Posterior cingulate gyrus (tissue), 11 donors: ENCODE measurements around the gene PHYKPL.
A peak's percentile ranks its signal among the peaks of the same experiment; 100 is the strongest.
"Not testable (repeated sequence)": the region's sequence is repeated elsewhere in the genome, so short reads cannot be mapped to it uniquely, and the experiment has no call there.

ENCODE experiments used
- DNase-seq, 10 donors: peaks; one replicate each; pipeline versions ENCODE4 v3.0.0 to v3.0.0-alpha.2; 2020 to 2021; ENCODE audit warnings: mixed read lengths in 3 of 10
- intact Hi-C: fragments of 100-400 bp; cut with DNase I; formaldehyde crosslinking; loops from one replicate; pipeline ENCODE4 v1.15.1; 2023

Gene PHYKPL

GRCh38 chr5:178266581-178266980, 34.0 kb upstream of the PHYKPL start:
- intact Hi-C loops = no loop called here
- DNase-seq = peak in 1 of 10 donors; percentile 63

- peak in 1 of 10 donors; percentile 33 for DNase-seq
- intact Hi-C loops = no loop called here
These were observed 33.1 kb upstream of the PHYKPL start for GRCh38 chr5:178265746-178266145.

- DNase-seq = no peak
- intact Hi-C loops = no loop called here
These were observed 31.4 kb upstream of the PHYKPL start for GRCh38 chr5:178264044-178264443.

- peak in 2 of 10 donors; percentile 31 to 78 for DNase-seq
- intact Hi-C loops = no loop called here
These were observed 29.3 kb upstream of the PHYKPL start for GRCh38 chr5:178261666-178262600.

- intact Hi-C loops = no loop called here
- peak in 2 of 10 donors; percentile 63 to 75 for DNase-seq
These were observed 27.3 kb upstream of the PHYKPL start for GRCh38 chr5:178259623-178260536.

- intact Hi-C loops = no loop called here
- DNase-seq = peak in 1 of 10 donors; percentile 55
These were observed 25.0 kb upstream of the PHYKPL start for GRCh38 chr5:178257650-178258049.

- intact Hi-C loops = no loop called here
- no peak for DNase-seq
These were observed 24.1 kb upstream of the PHYKPL start for GRCh38 chr5:178256746-178257145.

GRCh38 chr5:178253632-178254031, 21.0 kb upstream of the PHYKPL start:
- DNase-seq, intact Hi-C loops: not testable (repeated sequence)

GRCh38 chr5:178252258-178252657, 19.7 kb upstream of the PHYKPL start:
- intact Hi-C loops = loop anchor here (1.0 kb wide), 1 partner anchor 12 kb away; no protein-coding TSS in a partner anchor
- no peak for DNase-seq

GRCh38 chr5:178250263-178250662, 17.7 kb upstream of the PHYKPL start:
- no peak for DNase-seq
- intact Hi-C loops = no loop called here

- DNase-seq = no peak
- intact Hi-C loops = no loop called here
These were observed 16.8 kb upstream of the PHYKPL start for GRCh38 chr5:178249191-178249989.

- intact Hi-C loops = no loop called here
- peak in 2 of 10 donors; percentile 58 to 76 for DNase-seq
These were observed 16.1 kb upstream of the PHYKPL start for GRCh38 chr5:178248750-178249149.

GRCh38 chr5:178247481-178248456, 15.2 kb upstream of the PHYKPL start:
- intact Hi-C loops = no loop called here
- no peak for DNase-seq

GRCh38 chr5:178246624-178247279, 14.2 kb upstream of the PHYKPL start:
- intact Hi-C loops = no loop called here
- DNase-seq = no peak

GRCh38 chr5:178245389-178245788, 12.8 kb upstream of the PHYKPL start:
- no peak for DNase-seq
- intact Hi-C loops = no loop called here

GRCh38 chr5:178244576-178244975, 12.0 kb upstream of the PHYKPL start:
- intact Hi-C loops = no loop called here
- no peak for DNase-seq

GRCh38 chr5:178242416-178242815, 9.8 kb upstream of the PHYKPL start:
- peak in 2 of 10 donors; percentile 29 to 79 for DNase-seq
- intact Hi-C loops = no loop called here

- intact Hi-C loops = no loop called here
- DNase-seq = peak in 4 of 10 donors; percentile 30 to 82 (median 74)
These were observed 9.2 kb upstream of the PHYKPL start for GRCh38 chr5:178241688-178242231.
